GM12892 (cell line): ENCODE results near the gene MRPL34.

ENCODE experiments used
- DNase-seq: peaks from one replicate; pipeline ENCODE4 v3.0.0; 2011; ENCODE audit not compliant: insufficient read length
- FAIRE-seq: peaks from 2 replicates; lab custom pipeline; 2011; peaks lifted over from hg19 to GRCh38; lab: Jason Lieb, UNC
- POLR2A ChIP-seq: IDR thresholded peaks from 2 replicates; pipeline ENCODE4 v1.6.1; 2011; ENCODE audit warnings: low read depth, low read length, control low read depth
- POLR2AphosphoS5 ChIP-seq: IDR thresholded peaks from 2 replicates; pipeline ENCODE4 v1.6.1; 2011; ENCODE audit warnings: low read depth, low read length, control low read depth
- TAF1 ChIP-seq: IDR thresholded peaks from 2 replicates; pipeline ENCODE4 v1.6.1; 2011; ENCODE audit warnings: low read depth, mild to moderate bottlenecking, control low read depth, low read length, borderline replicate concordance

MRPL34 gene

DNA sequence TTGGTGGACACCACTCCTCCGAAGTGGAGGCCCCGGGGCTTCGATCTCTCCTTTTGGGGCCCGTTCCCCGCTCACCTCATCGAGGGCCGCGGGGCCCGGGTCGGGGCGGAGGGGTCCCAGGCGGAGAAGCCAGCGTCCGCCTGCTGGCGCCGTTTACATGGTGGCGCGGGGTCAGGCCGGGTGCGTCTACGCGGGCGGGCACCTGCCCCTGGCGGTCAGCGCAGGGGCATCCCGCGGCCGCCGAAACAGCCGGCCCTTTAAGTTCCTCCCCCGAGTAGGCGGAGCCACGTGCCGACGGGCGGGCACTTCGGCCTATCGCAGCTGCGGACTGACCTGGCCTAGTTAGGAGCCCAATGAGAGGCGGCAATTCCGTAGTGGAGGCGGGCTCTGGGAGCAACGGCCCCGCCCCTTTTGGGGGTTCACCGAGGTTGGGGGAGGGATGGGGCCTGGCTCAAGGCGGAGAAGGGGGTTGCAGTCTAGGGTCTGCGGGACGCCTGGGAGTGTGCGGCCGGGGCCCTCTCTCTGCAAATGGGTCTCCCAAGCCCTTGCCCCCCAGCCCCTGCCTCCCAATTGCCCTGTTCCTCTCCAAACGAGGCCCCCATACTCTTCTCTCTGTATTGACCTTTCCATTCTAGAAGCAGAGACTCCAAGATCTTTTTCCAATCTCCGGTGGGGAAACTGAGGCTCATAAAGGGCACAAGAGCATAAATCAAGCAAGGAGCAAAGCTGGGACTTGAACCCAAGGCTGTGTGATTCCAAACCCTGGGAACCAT is 2.3 kb upstream of the MRPL34 start, which contains the start of gene ABHD8:
Gene ABHD8, minus strand, starts transcription at position 259 of the 773 bp plus-strand sequence. CDS start 1,809 bp downstream, outside the sequence.
- FAIRE-seq: peak; percentile 92
- TF ChIP-seq TAF1 (no peak), POLR2AphosphoS5 (no peak)
- peak; percentile 91 for DNase-seq

DNA sequence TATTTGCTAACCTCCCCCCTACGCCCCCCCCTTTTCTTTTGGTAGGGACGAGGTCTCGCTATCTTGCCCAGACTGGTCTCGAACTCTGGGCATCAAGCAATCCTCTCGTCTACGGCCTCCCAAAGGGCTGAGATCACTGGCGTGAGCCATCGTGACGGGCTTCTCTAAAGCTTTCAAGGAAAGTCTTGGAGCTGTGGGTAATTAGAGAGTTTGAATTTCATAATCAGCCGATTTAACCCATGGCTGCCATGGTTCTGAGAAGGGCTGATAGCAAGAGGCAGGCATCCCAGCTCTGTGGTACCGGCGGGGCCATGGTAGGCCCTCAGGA is 1.8 kb upstream of the MRPL34 start:
- no peak for FAIRE-seq
- no peak for TF ChIP-seq POLR2AphosphoS5
- DNase-seq: no peak

GRCh38 chr19:17304386-17305215 is 1.1 kb upstream of the MRPL34 start:
- DNase-seq (no peak), FAIRE-seq (peak; percentile 36)
- TF ChIP-seq TAF1 (no peak), POLR2A (no peak), POLR2AphosphoS5 (no peak)

- FAIRE-seq (no peak), DNase-seq (no peak)
- no peak for TF ChIP-seq TAF1
- no peak; the same call in 1 of the 2 replicates for TF ChIP-seq POLR2AphosphoS5
- TF ChIP-seq POLR2A: no peak
These were observed 506 bp upstream of the MRPL34 start for GRCh38 chr19:17305216-17305516.

DNA sequence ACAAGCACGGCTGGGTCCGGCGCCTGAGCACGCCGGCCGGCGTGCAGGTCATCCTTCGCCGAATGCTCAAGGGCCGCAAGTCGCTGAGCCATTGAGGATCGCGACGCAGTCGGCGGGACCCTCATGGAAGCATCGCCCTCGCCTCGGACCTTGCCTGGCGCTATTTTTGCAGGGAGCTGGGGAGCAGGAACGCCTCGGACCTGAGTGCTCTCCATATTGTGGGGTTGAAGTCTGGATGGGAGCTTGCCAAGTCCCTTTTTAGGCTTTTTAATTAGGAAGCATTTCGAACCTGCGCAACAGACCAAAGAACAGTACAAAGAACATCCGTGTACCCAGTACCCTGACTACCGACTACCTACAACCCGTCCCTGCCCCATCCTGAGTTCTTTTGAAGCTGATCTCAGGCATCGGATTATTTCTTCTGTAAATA is 628 bp downstream of the MRPL34 start:
- peak; percentile 15; the same call in 1 of the 2 replicates for TF ChIP-seq POLR2A
- no peak for TF ChIP-seq POLR2AphosphoS5
- FAIRE-seq: no peak
- no peak for DNase-seq

DNA sequence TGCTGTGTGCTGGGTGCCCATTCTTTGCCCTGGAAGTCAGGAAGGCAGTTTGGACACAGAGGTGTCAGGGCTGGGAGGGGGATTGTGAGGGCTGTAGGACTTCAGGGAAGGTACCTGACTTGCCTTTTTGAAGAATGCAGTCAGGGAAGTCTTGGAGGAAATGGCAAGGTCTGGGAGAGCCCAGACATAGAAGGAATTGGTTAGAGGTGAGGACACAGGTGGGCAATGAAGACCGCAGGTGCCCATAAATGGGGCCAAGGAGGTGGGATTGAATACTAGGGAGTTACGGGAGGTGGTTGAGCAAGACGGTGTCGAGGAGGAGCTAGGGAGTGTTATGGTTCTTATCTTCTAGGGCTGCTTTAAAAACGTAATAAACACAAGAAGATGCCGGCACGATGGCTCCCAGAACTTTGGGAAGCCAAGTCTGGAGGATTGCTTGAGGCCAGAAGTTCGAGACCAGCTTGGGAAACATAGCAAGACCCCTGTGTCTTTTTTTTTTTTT is 2.3 kb downstream of the MRPL34 start:
- no peak for FAIRE-seq
- no peak for DNase-seq
- TF ChIP-seq POLR2A (no peak), TAF1 (no peak), POLR2AphosphoS5 (no peak)

- TF ChIP-seq POLR2AphosphoS5 (peak; percentile 70; the same call in 1 of the 2 replicates), TAF1 (peak; percentile 59; the same call in 1 of the 2 replicates), POLR2A (peak; percentile 74; the same call in 1 of the 2 replicates)
- FAIRE-seq (peak; percentile 99), DNase-seq (peak; percentile 99)
These were observed 3.7 kb downstream of the MRPL34 start, which contains the start of gene DDA1 for GRCh38 chr19:17309198-17309964. TSS of gene DDA1 (plus strand) at chr19:17309563. CDS start at chr19:17309655, 92 bp downstream.

DNA sequence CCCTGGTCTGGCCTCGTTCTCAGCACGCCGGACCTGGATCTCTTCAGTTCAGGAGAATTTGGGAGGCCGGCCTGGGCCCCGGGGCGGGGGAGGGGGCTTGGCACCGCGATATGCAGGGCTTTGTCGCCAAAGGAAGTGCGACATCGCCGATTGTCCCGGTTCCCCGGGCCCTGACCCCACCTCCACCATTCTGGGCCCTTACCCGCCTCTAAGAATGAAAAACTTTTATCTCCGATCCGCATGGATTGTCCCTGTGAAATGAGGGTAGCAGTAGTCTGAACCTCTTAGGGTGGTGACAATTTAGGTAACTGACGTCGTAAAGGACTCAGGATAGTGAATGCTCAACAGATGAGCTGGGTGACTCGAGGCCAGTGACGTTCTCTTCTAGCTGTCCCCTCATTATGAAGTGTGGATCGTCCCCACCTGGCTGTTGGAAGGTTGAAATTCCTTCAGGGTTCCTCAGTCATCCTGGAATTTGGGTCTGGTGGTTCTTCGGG is 4.3 kb downstream of the MRPL34 start:
- TF ChIP-seq POLR2AphosphoS5: no peak
- TF ChIP-seq POLR2A: no peak
- TF ChIP-seq TAF1: no peak
- FAIRE-seq (peak; percentile 40), DNase-seq (no peak)

DNA sequence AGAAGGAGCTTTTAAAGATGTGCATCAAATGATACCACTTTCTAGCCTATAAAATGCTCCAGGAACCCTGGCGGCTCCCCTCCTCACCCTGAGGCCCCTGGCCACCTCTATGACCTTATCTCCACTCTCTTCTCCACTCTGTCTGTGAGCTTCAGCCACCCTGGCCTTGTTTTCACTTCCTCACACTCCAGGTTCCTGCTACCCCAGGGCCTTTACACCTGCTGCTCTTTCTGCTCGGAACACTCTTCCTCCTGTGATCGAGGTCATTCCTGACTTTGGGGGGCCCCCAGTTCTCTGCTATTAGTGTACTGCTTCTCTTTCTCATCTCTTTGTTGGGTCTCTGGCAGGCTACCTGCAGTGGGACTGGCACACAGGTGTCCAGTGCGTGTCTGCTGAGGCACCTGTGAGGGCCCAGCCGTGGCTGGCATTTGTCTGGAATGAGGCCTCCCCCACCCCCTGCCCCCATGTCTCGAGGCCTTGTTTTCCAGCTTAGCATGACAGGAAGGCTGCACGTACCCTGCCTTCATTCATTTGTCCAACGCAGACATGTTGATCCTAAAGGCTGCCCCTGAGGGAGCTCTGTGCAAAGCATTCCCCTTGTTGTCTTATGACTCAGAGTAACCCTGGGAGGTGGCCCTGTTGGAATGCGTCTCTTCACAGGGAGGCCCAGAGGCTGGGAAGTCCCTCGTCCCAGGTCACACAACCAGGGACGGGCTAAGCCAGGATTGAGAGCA is 6.0 kb downstream of the MRPL34 start:
- TF ChIP-seq POLR2A (no peak), POLR2AphosphoS5 (no peak), TAF1 (no peak)
- DNase-seq (no peak), FAIRE-seq (no peak)
